ENCODE data around the gene MARK3.

The MARK3 gene

DNA sequence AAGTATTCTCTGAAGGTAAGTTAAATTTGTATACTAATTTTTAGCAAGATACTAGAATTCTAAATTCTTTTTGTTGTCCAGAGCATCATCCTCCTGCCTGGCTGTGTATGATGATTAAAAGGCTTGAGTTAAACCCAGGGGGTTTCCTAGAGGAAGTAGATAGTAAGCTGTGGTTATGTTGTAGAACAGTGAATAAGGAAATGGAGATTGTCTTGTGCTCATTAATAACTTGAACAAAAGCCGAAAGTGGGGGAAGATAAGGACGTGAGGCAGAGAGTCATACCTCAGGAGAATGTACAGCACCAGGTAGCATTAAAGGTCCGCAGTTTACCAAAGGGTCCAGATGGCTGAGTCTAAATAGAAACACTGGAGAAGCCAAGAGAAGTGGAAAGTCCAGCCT lies 95.4 kb downstream of the MARK3 start:
- TF ChIP-seq, protein P1, sequence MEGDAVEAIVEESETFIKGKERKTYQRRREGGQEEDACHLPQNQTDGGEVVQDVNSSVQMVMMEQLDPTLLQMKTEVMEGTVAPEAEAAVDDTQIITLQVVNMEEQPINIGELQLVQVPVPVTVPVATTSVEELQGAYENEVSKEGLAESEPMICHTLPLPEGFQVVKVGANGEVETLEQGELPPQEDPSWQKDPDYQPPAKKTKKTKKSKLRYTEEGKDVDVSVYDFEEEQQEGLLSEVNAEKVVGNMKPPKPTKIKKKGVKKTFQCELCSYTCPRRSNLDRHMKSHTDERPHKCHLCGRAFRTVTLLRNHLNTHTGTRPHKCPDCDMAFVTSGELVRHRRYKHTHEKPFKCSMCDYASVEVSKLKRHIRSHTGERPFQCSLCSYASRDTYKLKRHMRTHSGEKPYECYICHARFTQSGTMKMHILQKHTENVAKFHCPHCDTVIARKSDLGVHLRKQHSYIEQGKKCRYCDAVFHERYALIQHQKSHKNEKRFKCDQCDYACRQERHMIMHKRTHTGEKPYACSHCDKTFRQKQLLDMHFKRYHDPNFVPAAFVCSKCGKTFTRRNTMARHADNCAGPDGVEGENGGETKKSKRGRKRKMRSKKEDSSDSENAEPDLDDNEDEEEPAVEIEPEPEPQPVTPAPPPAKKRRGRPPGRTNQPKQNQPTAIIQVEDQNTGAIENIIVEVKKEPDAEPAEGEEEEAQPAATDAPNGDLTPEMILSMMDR (IDR thresholded peaks at IDR 0.05), result no peak
- Mint-ChIP-seq H3K4me1 (no peaks in the 10 kb centered on the region), H3K27me3 (ENCODE audit: low read depth, poor library complexity) (no peaks in the 10 kb centered on the region), H3K9me3 (no peaks in the 10 kb centered on the region), H3K4me3 (no peak overlapping the region), H3K36me3 (ENCODE audit: low read depth) (peaks cover 65% of the 10 kb centered on the region), H3K27ac (peak overlapping the region; percentile 6)
- DNase-seq, result no peak

DNA sequence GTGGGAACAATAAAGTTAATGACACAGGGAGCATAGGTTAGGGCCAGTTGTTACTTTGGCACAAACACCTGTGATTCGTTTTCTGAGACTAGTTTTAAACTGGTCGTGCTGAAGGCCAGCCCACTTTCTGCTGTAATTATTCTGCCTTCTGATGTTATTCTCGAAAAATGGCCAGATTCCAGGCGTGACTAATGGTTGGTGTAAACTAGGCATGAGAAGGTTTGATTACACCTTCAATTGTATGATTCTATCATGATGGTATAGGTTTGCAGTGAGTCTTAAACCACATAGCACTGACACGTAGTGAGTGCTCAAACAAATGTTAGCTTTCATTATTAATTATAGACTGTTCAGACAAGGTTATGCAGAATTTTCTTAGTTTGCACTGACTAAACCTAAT lies 98.4 kb downstream of the MARK3 start:
- H3K27me3 Mint-ChIP-seq (ENCODE audit: low read depth, poor library complexity), result no peaks in the 10 kb centered on the region
- TF ChIP-seq, protein P1 (IDR thresholded peaks at IDR 0.05), result no peak
- no peaks in the 10 kb centered on the region for H3K4me1 Mint-ChIP-seq
- no peak overlapping the region for H3K27ac Mint-ChIP-seq
- H3K9me3 Mint-ChIP-seq, result no peaks in the 10 kb centered on the region
- DNase-seq, result no peak
- peaks cover 50% of the 10 kb centered on the region for H3K36me3 Mint-ChIP-seq (ENCODE audit: low read depth)
- H3K4me3 Mint-ChIP-seq, result no peak overlapping the region

DNA sequence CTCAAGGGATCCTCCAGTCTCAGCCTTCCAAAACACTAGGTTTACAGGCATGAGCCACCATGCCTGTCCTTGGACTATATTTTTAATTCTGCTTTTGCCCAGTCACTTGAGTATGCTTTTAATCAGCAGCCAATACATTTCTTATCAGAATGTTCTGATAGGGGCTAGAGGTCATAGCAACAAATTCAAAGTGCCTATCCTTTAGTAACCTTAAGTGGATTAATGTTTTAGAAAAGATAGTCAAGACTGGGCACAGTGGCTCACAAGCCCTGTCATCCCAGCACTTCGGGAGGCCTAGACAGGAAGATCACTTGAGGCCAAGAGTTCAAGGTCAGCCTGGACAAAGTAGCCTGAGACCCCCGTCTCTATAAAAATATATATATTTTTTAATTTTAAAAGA lies 100.3 kb downstream of the MARK3 start:
- TF ChIP-seq, protein P1 (IDR thresholded peaks at IDR 0.05), result no peak
- no peaks in the 10 kb centered on the region for H3K9me3 Mint-ChIP-seq
- DNase-seq, result no peak
- no peak overlapping the region for H3K27ac Mint-ChIP-seq
- H3K4me3 Mint-ChIP-seq, result no peak overlapping the region
- no peaks in the 10 kb centered on the region for H3K27me3 Mint-ChIP-seq (ENCODE audit: low read depth, poor library complexity)
- no peaks in the 10 kb centered on the region for H3K4me1 Mint-ChIP-seq
- H3K36me3 Mint-ChIP-seq (ENCODE audit: low read depth), result peaks cover 48% of the 10 kb centered on the region

DNA sequence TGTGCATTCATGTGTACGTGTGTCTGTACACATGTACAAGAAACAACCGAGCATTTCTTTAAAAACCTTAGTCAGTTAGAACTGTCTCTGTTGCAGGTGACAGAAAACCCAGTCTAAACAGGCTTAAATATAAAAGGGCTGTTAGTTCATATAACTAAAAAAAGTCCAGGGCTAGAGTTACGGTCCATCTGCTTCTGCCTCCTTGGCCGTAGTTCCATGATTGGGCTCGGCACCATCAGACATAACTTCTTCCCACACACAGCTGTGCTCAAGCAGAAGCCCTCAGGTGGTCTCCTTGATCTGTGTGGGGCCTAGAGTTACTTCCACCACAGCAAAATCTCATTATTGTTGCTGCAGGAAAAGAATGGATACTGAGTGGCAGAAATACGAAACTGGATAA lies 102.9 kb downstream of the MARK3 start:
- DNase-seq, result no peak
- Mint-ChIP-seq H3K27me3 (ENCODE audit: low read depth, poor library complexity) (no peaks in the 10 kb centered on the region), H3K4me1 (no peaks in the 10 kb centered on the region), H3K36me3 (ENCODE audit: low read depth) (peaks cover 43% of the 10 kb centered on the region), H3K4me3 (no peak overlapping the region), H3K9me3 (no peaks in the 10 kb centered on the region), H3K27ac (peak overlapping the region; percentile 42)
- TF ChIP-seq, protein P1 (IDR thresholded peaks at IDR 0.05), result no peak

DNA sequence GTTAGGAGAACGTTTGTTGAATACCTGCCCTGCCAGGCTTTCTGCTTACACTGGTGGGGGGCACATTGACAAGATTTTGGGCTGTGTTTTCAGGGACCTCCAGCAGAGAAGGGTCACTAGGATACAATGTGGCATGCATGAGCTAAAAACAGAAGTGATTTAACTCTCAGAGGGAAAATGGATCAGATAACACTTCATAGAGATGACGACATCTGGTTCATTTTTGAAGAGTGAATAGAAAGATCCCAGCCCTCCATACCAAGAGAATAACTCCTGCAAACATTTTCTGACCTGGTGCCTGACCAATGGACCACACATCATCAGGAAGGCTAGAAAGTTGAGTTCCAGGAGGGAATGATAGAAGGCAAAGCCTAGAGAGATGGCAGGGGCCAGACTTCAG lies 103.7 kb downstream of the MARK3 start:
- H3K4me1 Mint-ChIP-seq, result no peaks in the 10 kb centered on the region

DNA sequence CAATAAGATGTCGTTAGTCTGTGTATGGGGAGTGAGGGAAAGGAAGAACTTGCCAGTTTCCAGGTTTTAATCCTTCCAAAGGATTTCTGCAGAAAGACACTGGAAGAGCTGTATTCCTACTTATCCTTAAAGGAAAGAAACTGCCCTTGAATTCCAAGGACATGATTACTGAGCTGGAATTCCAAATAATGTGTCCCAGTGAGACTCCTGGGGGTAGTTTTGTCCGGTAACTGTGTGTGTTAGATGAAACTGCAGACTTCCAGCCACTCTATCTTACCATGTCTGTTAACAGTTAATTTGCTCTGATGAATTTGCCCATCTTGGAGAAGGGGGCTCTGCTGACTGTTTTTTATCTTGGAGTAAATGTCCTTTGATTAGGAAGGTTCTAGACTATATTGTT lies 104.4 kb downstream of the MARK3 start:
- Mint-ChIP-seq H3K27me3 (ENCODE audit: low read depth, poor library complexity) (no peaks in the 10 kb centered on the region), H3K9me3 (no peaks in the 10 kb centered on the region), H3K36me3 (ENCODE audit: low read depth) (peaks cover 39% of the 10 kb centered on the region), H3K4me1 (no peaks in the 10 kb centered on the region), H3K4me3 (no peak overlapping the region), H3K27ac (peak overlapping the region; percentile 5)
- TF ChIP-seq, protein P1 (IDR thresholded peaks at IDR 0.05), result no peak
- DNase-seq, result no peak

More for the DNA sequence above, 103.7 kb downstream of the MARK3 start:
- H3K27me3 Mint-ChIP-seq (ENCODE audit: low read depth, poor library complexity), result no peaks in the 10 kb centered on the region
- H3K4me3 Mint-ChIP-seq, result no peak overlapping the region
- no peak for DNase-seq
- H3K36me3 Mint-ChIP-seq (ENCODE audit: low read depth), result peaks cover 41% of the 10 kb centered on the region
- no peaks in the 10 kb centered on the region for H3K9me3 Mint-ChIP-seq
- TF ChIP-seq, protein P1 (IDR thresholded peaks at IDR 0.05), result no peak
- peak overlapping the region; percentile 37 for H3K27ac Mint-ChIP-seq

All from nephron progenitor cell (in vitro differentiated cells).